DMS 273 (cell line): ENCODE measurements around the gene ZNF304.

Experiments
- DNase-seq: peaks from one replicate; lab custom pipeline; 2025; ENCODE audit not compliant: unreplicated experiment; lab: John Stamatoyannopoulos, UW

ZNF304 gene

GRCh38 chr19:57350877-57351805 lies at the start of gene ZNF304:
TSS of gene ZNF304 (plus strand) at chr19:57351271. CDS start at chr19:57351665, 394 bp downstream.
- peak; percentile 99 for DNase-seq

- DNase-seq = peak; percentile 82
Measured at GRCh38 chr19:57302020-57302465, 49.0 kb upstream of the ZNF304 start.

GRCh38 chr19:57302727-57303401 lies 48.2 kb upstream of the ZNF304 start:
- no peak for DNase-seq

DNA sequence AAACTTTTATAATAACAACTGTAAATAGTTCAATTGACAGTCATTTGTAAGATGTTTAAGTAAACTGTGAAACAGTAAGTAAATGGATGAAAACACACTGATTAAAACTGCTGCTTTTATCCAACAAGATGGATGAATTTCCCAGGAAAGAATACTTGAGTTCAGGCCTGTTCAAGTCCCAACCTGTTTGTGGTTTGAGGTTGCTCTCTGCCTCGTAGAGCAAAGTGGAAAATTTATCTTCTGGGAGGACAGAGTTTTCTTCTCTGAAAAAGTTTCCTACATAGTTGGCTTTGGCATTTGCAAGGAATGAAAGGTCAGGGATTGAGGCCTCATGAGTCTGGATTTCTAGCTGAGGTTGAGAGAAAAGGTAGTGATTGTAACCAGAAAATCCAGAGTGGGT lies 46.0 kb upstream of the ZNF304 start:
- DNase-seq = no peak

DNA sequence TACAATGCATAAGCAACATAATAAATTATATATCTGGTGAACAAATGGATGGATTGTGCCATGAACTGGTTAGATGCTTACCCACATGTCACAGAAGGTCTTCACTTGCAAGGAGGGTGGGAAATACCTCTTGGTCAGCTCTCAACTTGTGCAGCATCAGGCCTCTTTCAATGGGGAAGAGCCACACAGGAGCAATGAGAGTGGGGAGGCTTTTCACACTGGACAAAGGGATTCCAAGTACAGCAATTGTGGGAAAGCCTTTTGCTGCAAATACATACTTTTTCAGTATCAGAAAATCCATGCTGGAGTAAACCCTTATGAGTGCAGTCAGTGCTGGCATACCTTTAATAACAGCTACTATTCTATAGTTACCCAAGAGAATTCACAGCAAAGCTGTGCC lies 42.6 kb upstream of the ZNF304 start:
- no peak for DNase-seq

DNA sequence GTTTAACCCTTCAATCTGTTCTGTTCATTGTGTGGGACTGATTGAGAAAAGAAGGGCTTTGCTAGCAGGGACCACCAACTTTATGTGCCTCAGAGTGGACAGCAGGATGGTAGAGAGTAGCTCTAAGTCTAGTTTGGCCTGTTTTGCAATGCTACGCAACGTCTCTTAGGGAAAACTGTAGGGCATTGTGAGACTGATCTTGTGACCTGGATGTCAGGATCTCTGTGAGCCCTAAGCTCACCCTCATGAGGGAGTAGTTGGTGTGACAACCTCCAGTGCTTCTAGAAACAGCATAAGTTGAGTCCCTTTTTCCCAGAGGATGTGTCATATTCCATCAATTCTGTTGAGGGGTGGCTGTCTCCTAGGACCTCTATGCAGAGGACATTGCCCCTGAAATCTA lies 40.3 kb upstream of the ZNF304 start:
- no peak for DNase-seq

DNA sequence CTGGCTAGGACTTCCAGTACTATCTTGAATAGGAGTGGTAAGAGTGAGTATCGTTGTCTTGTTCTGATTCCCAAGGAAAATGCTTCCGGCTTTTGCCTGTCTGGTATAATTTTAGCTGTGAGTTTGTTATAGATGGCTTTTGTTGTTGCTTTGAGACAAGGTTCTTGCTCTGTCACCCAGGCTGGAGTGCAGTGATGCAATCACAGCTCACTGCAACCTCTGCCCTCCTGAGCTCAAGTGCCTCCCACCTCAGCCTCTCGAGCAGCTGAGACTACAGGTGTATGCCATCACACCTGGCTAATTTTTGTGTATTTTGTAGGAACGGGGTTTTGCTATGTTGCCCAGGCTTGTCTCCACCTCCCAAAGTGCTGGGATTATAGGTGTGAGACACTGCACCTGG lies 36.9 kb upstream of the ZNF304 start:
- DNase-seq = no peak

DNA sequence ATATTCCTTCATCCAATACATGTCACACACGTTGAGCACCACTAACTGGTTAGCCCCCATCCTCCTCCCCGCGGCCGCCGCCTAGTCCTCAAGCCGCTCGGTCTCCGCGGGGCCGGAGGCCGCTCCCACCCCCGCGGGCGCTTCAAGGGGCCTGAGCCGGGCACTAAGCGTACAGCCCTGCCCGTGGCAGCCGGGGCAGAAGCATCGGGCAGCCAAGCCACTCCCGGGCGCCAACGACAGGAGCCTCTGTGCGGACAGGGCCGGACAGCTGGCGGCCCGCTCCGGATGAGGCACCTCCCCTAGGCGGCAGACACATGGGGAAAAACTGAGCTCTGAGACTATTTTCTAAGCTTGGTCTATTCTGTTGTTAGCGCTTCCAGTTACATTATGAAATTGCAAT lies 33.6 kb upstream of the ZNF304 start:
- DNase-seq = no peak

DNA sequence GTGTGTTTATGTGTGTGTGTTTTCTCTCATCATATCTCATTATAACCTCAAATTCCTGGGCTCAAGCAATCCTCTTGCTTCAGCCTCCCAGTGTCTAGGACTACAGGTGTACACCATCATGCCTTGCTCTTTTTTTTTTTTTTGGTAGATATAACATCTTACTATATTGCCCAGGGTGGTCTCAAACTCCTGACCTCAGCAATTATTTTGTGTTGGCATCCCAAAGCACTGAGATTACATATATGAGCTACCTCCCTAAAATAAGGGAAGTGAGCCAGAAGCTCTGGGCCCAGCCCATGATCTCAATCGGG lies 31.2 kb upstream of the ZNF304 start:
- no peak for DNase-seq

GRCh38 chr19:57320180-57321084 lies 30.6 kb upstream of the ZNF304 start, which contains the start of gene ZNF543:
TSS of gene ZNF543 (plus strand) at chr19:57320472. CDS start at chr19:57320854, 382 bp downstream.
- DNase-seq = peak; percentile 99

- peak; percentile 34 for DNase-seq
Measured at GRCh38 chr19:57321116-57321515, 30.0 kb upstream of the ZNF304 start.

- no peak for DNase-seq
Measured at GRCh38 chr19:57321751-57322150, 29.3 kb upstream of the ZNF304 start.

DNA sequence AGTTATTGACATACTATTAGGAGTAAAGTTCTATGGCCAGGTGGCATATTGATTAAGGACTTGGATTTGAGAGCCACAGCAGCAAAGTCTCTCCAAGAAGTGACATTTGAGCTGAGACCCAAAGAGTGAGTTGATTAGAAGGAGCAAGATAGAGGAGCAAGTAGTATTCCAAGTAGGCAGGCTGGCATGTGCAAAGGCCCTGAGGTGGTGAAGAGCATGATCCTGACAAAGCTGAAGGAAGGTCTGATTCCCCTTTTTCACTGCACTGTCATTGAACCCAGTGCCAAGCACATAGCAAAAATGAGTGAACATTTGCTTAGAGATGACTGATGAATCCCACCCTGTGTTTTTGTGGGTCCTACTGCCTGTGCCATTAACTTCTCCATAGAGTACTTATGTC lies 26.1 kb upstream of the ZNF304 start:
- no peak for DNase-seq

- DNase-seq = no peak
Measured at GRCh38 chr19:57327993-57328392, 23.1 kb upstream of the ZNF304 start.

DNA sequence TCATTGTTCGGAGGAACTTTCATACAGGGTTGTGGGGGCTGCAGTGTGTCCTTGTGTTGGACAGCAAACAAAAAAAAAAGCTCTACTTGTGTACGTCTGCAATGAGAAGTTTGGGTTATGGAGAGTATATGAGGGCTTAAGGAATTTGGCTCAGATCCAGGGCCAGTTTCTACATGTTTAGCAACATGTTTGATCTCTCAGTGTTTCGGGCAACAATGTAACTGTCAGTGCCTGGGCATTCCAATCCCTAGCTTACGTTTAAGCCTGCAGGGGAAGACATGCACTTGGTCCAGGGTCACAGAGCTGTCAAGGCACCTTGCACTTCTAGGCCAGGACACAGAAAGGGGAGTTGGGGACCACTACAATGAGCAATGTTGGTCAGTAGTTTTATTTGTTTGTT lies 16.9 kb upstream of the ZNF304 start:
- peak; percentile 10 for DNase-seq

DNA sequence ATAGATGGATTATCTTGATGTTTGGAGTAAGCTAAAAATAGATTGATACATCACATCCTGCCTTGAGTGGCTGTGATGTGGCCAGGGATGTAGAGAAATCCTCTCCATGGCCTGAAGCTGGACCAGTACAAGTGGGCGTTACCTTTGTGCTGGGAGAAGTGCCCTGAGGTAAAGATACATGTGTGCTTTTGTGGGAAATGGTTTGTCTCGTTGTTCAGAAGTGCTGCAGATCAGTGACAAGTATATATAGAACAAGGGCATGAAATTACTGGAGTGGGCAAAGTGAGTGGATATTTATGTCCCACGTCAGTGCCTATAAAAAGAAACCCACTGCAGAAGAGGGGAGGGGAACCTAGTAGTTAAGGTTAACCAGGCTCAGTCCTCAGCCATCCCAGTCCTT lies 12.2 kb upstream of the ZNF304 start:
- DNase-seq = no peak

- no peak for DNase-seq
Measured at GRCh38 chr19:57342582-57342981, 8.5 kb upstream of the ZNF304 start.

DNA sequence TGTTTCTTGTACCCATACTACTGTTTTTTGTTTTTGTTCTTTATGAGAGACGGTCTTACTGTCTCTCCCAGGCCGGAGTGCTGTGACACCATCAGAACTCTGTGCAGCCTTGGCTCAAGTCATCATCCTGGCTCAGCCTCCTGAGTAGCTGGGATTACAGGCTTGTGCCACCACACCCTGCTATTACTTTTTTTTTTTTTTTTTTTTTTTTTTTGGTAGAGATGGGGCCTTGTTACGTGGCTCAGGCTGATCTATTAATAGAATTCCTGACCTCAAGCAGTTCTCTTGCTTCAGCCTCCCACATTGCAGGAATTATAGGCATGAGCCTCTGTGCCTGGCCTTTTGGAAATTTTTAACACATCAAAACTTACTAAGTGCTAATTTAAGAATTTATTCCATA lies 2.9 kb upstream of the ZNF304 start:
- no peak for DNase-seq

DNA sequence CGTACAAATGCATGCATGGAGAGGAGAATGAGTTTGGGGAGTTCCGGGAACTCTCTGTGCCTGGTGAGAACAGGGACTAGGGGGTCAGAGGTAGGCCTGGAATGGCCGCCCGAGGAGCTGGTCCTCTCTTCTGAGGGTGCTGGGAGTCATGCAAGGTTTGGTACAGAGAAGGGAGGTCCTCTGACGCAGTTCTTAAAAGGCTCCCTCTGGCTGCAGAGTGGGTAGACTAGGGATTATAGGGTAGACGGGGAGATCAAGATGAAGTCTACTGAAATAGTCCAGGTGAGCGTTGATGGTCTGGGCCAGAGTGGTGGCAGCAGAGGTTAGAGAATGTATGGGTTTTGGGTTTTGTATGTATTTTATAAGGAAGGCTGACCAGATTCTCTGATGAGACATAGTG lies 796 bp downstream of the ZNF304 start:
- no peak for DNase-seq

DNA sequence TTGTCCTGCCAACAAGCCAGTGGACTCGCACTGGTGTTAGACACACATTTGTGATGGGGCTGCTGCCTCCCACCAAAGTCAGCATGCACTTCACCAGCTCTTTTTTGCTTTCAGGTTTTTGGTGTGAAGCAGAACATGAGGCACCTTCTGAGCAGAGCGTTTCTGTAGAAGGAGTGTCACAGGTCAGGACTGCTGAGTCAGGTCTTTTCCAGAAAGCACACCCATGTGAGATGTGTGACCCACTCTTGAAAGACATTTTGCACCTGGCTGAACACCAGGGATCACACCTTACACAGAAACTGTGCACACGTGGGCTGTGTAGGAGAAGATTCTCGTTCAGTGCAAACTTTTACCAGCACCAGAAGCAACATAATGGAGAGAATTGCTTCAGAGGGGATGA lies 4.8 kb downstream of the ZNF304 start:
- no peak for DNase-seq

GRCh38 chr19:57357406-57357805 lies 6.3 kb downstream of the ZNF304 start:
- no peak for DNase-seq
